Testis (tissue), 2 donors: ENCODE data around the gene VSIG10L.

Experiments used
- POLR2A ChIP-seq: fragments of 450-650 bp; IDR thresholded peaks from one replicate; pipeline ENCODE4 v1.6.1; 2017; ENCODE audit warnings: antibody characterized with exemption, mild to moderate bottlenecking, moderate library complexity
- TF ChIP-seq, protein P1 (sequence below), 3 experiments: fragments of 450-650 bp in 2 of 3; fragments of 200-600 bp in 1 of 3; sonication (generic) in 1 of 3; IDR thresholded peaks; one replicate each; pipeline ENCODE4 v1.5.1; 2016 to 2019; ENCODE audit warnings: antibody characterized with exemption in 3 of 3, mild to moderate bottlenecking in 2 of 3, moderate library complexity in 1 of 3

DNA sequence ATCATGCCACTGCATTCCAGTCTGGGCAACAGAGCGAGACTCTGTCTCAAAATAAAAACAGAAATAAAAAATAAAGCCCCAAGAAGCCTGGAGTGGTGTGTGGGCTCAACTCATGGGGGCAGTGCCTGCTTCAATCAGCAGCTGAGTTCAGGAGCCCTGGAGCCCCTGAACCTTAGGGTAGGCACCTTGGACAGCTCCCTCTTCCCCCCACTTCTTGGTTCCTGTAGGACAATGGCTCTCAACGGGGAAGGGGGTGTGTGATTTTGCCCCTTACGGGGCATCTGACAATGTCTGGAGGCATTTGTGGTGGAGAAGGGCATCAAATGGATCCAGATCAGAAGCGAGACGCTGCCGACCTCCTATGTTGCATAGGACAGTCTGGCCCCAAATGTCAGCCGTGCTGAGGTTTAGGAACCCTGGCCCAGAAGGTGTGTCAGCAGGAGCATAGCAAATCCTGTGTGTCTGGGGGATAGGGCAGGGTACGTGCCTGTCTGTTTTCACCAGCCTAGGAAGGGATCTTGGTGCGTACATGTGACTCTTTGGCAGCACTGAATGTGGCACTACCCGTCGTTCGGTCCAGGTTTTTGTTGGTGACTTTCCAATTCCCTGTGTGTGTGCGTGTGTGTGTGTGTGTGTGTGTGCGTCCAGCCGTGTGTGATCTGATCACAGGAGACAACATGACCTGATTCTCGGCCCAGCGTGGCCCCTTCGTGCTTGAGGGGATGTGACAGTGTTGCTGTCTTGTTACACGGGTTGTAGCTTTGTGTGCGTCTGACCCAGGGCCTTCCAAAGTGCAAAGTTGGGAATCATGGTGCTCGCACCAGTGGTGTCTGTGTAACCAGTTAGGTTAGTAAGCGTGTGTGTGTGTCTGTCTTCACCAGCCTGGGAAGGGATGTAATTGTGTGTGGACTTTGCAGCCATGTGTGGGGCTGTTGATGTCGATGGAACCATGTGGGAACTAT is 23.0 kb downstream of the VSIG10L start:
- TF ChIP-seq, protein P1, sequence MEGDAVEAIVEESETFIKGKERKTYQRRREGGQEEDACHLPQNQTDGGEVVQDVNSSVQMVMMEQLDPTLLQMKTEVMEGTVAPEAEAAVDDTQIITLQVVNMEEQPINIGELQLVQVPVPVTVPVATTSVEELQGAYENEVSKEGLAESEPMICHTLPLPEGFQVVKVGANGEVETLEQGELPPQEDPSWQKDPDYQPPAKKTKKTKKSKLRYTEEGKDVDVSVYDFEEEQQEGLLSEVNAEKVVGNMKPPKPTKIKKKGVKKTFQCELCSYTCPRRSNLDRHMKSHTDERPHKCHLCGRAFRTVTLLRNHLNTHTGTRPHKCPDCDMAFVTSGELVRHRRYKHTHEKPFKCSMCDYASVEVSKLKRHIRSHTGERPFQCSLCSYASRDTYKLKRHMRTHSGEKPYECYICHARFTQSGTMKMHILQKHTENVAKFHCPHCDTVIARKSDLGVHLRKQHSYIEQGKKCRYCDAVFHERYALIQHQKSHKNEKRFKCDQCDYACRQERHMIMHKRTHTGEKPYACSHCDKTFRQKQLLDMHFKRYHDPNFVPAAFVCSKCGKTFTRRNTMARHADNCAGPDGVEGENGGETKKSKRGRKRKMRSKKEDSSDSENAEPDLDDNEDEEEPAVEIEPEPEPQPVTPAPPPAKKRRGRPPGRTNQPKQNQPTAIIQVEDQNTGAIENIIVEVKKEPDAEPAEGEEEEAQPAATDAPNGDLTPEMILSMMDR (IDR thresholded peaks at IDR 0.05) = no peak
- TF ChIP-seq POLR2A = no peak
